ENCODE measurements around the gene EPB41L2. TPM values are rescaled to one million over a fixed set of nuclear protein-coding genes. Genes with fewer than 3 reads are reported as not detected.
"Not testable (repeated sequence)": the region's sequence is repeated elsewhere in the genome, so short reads cannot be mapped to it uniquely, and the experiment has no call there.

Gene EPB41L2
- total RNA-seq, 1 experiment from 2014 or later, result 106 TPM

DNA sequence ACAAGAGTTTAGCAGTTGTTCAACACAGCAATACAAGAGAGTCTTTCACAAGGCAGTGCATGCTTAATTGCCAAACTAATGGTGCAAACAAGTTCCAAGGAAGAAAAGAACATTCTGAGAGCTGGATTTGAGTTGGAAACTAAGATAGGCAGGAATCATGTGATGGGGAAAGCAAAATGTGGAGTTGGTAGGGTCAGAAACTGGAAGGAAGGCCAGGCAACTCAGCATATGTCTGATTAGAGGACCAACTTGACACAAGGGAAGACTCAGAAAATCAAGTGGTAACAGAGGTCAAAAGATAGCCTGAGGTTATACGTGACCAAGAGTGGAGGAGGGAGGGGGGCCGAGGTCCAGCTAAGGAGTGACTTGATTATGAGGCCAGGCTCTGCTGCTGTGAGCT is 118.6 kb downstream of the EPB41L2 start (continued):
- TF ChIP-seq, protein P1, sequence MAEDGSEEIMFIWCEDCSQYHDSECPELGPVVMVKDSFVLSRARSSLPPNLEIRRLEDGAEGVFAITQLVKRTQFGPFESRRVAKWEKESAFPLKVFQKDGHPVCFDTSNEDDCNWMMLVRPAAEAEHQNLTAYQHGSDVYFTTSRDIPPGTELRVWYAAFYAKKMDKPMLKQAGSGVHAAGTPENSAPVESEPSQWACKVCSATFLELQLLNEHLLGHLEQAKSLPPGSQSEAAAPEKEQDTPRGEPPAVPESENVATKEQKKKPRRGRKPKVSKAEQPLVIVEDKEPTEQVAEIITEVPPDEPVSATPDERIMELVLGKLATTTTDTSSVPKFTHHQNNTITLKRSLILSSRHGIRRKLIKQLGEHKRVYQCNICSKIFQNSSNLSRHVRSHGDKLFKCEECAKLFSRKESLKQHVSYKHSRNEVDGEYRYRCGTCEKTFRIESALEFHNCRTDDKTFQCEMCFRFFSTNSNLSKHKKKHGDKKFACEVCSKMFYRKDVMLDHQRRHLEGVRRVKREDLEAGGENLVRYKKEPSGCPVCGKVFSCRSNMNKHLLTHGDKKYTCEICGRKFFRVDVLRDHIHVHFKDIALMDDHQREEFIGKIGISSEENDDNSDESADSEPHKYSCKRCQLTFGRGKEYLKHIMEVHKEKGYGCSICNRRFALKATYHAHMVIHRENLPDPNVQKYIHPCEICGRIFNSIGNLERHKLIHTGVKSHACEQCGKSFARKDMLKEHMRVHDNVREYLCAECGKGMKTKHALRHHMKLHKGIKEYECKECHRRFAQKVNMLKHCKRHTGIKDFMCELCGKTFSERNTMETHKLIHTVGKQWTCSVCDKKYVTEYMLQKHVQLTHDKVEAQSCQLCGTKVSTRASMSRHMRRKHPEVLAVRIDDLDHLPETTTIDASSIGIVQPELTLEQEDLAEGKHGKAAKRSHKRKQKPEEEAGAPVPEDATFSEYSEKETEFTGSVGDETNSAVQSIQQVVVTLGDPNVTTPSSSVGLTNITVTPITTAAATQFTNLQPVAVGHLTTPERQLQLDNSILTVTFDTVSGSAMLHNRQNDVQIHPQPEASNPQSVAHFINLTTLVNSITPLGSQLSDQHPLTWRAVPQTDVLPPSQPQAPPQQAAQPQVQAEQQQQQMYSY (CRISPR knock-in tag; IDR thresholded peaks at IDR 0.05), result no peak
- TF ChIP-seq TP53 (CRISPR knock-in tag; IDR thresholded peaks at IDR 0.05) (no peak), ZNF416 (CRISPR knock-in tag; IDR thresholded peaks at IDR 0.05) (no peak), ZBTB21 (CRISPR knock-in tag; IDR thresholded peaks at IDR 0.05; ENCODE audit: borderline replicate concordance) (no peak), TEAD4 (CRISPR knock-in tag; IDR thresholded peaks at IDR 0.05) (no peak)

DNA sequence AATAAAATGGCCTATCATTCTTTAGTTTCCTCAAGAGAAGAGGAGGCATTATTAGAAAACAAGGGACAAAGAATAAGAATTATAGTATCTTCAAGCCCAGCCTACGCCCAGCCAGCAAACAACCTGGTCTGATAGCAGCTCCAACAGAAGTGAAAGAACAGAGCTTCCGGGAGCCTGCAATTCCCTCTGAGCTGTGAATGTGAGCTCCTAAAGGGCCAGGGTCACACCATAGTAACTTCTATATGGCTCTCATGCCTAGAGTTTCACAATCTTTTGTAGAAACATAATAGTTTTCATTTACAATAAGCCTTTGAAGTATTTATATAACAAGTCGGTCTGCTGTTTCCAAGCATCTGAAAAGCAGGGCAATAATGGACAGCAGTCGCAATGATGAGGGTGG is 119.3 kb downstream of the EPB41L2 start:
- CTCF ChIA-PET, result no interaction called here
- no peak overlapping the region for H3K4me3 Mint-ChIP-seq
- peaks cover 4% of the 10 kb centered on the region; the same call in 1 of the 2 replicates for H3K9me3 Mint-ChIP-seq
- ATAC-seq (no peak; the same call in 1 of the 2 replicates), DNase-seq (ENCODE audit: low spot score) (no peak)
- TF ChIP-seq MYBL2 (CRISPR knock-in tag; IDR thresholded peaks at IDR 0.05) (no peak), TEAD4 (CRISPR knock-in tag; IDR thresholded peaks at IDR 0.05) (no peak), SP1 (CRISPR knock-in tag; conservative IDR thresholded peaks at IDR 0.05) (no peak), SOX15 (CRISPR knock-in tag; IDR thresholded peaks at IDR 0.05) (no peak), GTF2I (CRISPR knock-in tag; conservative IDR thresholded peaks at IDR 0.05) (no peak)
- TF ChIP-seq, protein P2, sequence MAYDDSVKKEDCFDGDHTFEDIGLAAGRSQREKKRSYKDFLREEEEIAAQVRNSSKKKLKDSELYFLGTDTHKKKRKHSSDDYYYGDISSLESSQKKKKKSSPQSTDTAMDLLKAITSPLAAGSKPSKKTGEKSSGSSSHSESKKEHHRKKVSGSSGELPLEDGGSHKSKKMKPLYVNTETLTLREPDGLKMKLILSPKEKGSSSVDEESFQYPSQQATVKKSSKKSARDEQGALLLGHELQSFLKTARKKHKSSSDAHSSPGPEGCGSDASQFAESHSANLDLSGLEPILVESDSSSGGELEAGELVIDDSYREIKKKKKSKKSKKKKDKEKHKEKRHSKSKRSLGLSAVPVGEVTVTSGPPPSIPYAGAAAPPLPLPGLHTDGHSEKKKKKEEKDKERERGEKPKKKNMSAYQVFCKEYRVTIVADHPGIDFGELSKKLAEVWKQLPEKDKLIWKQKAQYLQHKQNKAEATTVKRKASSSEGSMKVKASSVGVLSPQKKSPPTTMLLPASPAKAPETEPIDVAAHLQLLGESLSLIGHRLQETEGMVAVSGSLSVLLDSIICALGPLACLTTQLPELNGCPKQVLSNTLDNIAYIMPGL (CRISPR knock-in tag; IDR thresholded peaks at IDR 0.05), result no peak
- TF ChIP-seq, protein P3, sequence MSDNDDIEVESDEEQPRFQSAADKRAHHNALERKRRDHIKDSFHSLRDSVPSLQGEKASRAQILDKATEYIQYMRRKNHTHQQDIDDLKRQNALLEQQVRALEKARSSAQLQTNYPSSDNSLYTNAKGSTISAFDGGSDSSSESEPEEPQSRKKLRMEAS (CRISPR knock-in tag; IDR thresholded peaks at IDR 0.05), result no peak
- TF ChIP-seq, protein P4, sequence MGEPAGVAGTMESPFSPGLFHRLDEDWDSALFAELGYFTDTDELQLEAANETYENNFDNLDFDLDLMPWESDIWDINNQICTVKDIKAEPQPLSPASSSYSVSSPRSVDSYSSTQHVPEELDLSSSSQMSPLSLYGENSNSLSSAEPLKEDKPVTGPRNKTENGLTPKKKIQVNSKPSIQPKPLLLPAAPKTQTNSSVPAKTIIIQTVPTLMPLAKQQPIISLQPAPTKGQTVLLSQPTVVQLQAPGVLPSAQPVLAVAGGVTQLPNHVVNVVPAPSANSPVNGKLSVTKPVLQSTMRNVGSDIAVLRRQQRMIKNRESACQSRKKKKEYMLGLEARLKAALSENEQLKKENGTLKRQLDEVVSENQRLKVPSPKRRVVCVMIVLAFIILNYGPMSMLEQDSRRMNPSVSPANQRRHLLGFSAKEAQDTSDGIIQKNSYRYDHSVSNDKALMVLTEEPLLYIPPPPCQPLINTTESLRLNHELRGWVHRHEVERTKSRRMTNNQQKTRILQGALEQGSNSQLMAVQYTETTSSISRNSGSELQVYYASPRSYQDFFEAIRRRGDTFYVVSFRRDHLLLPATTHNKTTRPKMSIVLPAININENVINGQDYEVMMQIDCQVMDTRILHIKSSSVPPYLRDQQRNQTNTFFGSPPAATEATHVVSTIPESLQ (CRISPR knock-in tag; IDR thresholded peaks at IDR 0.05), result no peak
- peaks cover 23% of the 10 kb centered on the region for H3K4me1 Mint-ChIP-seq
- H3K36me3 Mint-ChIP-seq, result peaks cover 7% of the 10 kb centered on the region; the same call in 1 of the 2 replicates
- no peaks in the 10 kb centered on the region; the same call in 1 of the 2 replicates for H3K27me3 Mint-ChIP-seq (ENCODE audit: low read depth)
- no peak overlapping the region for H3K27ac Mint-ChIP-seq
- POLR2A ChIA-PET, result no interaction called here

DNA sequence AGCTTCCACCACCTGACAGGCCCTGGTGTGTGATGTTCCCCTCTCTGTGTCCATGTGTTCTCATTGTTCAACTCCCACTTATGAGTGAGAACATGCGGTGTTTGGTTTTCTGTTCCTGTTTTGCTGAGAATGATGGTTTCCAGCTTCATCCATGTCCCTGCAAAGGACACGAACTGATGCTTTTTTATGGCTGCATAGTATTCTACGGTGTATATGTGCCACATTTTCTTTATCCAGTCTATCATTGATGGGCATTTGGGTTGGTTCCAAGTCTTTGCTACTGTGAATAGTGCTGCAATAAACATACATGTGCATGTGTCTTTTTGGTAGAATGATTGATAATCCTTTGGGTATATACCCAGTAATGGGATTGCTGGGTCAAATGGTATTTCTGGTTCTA is 120.3 kb downstream of the EPB41L2 start:
- H3K27ac Mint-ChIP-seq; H3K4me3 Mint-ChIP-seq; POLR2A ChIA-PET; H3K36me3 Mint-ChIP-seq; DNase-seq (ENCODE audit: low spot score); CTCF ChIA-PET; H3K27me3 Mint-ChIP-seq (ENCODE audit: low read depth); ATAC-seq; H3K9me3 Mint-ChIP-seq: not testable (repeated sequence)
- H3K4me1 Mint-ChIP-seq, result peaks cover 29% of the 10 kb centered on the region

DNA sequence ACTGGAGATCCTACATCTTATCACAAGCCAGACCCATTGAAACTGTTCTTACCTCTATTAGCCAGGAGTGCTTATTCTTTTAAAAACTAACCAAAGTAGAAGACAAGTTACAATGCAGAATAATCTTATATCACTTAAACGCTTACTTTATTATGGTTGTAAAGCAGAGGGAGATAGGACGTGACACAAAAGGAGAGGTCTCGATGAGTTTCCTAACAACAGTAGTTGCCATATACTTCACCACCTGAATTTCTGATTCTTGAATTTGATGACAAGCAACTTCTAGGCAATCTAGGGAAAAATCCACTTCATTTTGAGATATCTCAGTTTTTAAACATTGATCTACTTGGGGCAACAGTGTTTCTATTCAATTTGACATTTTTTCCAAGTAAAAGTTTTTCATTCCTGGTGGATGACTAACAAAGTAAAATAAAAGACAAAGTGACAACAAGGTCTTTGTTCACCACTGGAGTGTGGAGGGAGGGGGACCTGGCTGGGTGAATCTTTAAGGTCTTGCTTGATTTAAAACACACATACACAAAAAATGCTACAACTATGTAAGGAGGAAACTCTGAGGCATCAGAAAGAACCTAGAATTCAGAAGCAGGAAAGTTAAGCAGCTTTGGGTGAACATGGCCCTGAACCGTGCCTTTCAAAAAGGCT is 125.0 kb downstream of the EPB41L2 start:
- ChIA-PET CTCF (no interaction called here), POLR2A (interaction anchor here (0.7 kb wide), 1 partner anchor 279 kb away, joined by 4 read pairs; no protein-coding TSS in a partner anchor)
- H3K27me3 Mint-ChIP-seq (ENCODE audit: low read depth), result no peaks in the 10 kb centered on the region
- TF ChIP-seq, protein P2 (CRISPR knock-in tag; IDR thresholded peaks at IDR 0.05), result no peak
- TF ChIP-seq ZNF396 (CRISPR knock-in tag; IDR thresholded peaks at IDR 0.05; ENCODE audit: borderline replicate concordance) (no peak), ZNF671 (CRISPR knock-in tag; IDR thresholded peaks at IDR 0.05) (no peak), FOXP1 (CRISPR knock-in tag; IDR thresholded peaks at IDR 0.05; ENCODE audit: borderline replicate concordance) (no peak), CBFB (CRISPR knock-in tag; IDR thresholded peaks at IDR 0.05; ENCODE audit: low read depth) (no peak)
- TF ChIP-seq, protein P3 (CRISPR knock-in tag; IDR thresholded peaks at IDR 0.05), result no peak
- TF ChIP-seq, protein P5, sequence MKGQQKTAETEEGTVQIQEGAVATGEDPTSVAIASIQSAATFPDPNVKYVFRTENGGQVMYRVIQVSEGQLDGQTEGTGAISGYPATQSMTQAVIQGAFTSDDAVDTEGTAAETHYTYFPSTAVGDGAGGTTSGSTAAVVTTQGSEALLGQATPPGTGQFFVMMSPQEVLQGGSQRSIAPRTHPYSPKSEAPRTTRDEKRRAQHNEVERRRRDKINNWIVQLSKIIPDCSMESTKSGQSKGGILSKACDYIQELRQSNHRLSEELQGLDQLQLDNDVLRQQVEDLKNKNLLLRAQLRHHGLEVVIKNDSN (CRISPR knock-in tag; IDR thresholded peaks at IDR 0.05), result no peak

More for the DNA sequence above, 125.0 kb downstream of the EPB41L2 start:
- no peak overlapping the region for H3K4me3 Mint-ChIP-seq
- peaks cover under 1% of the 10 kb centered on the region; the same call in 1 of the 2 replicates for H3K9me3 Mint-ChIP-seq
- peaks cover 3% of the 10 kb centered on the region; the same call in 1 of the 2 replicates for H3K36me3 Mint-ChIP-seq
- ATAC-seq (no peak), DNase-seq (ENCODE audit: low spot score) (no peak)
- H3K4me1 Mint-ChIP-seq, result peaks cover 32% of the 10 kb centered on the region
- no peak overlapping the region for H3K27ac Mint-ChIP-seq
